ENCODE data around the gene DIO2.

DNA sequence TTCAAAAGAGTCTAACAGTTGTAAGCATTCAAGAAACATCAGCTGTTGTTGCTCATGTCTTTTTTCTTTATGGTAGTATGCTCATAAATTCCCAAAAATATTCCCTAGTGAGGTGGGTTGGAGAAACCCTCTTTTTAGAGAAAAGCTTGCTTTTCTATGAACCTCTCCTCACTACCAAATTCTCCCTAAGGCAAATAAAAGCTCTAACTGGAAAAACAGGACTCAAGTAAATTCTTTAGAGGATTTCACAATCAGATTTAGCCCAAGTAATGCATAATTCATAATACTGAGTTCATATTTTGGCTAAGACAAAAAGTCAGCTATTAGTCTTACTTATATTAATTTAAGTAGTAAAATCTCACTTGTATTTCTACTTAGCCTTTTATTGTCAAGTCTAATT lies 59.1 kb downstream of the DIO2 start:
- TF ChIP-seq, protein P1, sequence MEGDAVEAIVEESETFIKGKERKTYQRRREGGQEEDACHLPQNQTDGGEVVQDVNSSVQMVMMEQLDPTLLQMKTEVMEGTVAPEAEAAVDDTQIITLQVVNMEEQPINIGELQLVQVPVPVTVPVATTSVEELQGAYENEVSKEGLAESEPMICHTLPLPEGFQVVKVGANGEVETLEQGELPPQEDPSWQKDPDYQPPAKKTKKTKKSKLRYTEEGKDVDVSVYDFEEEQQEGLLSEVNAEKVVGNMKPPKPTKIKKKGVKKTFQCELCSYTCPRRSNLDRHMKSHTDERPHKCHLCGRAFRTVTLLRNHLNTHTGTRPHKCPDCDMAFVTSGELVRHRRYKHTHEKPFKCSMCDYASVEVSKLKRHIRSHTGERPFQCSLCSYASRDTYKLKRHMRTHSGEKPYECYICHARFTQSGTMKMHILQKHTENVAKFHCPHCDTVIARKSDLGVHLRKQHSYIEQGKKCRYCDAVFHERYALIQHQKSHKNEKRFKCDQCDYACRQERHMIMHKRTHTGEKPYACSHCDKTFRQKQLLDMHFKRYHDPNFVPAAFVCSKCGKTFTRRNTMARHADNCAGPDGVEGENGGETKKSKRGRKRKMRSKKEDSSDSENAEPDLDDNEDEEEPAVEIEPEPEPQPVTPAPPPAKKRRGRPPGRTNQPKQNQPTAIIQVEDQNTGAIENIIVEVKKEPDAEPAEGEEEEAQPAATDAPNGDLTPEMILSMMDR (optimal IDR thresholded peaks at IDR 0.05 in 1 of 3, IDR thresholded peaks at IDR 0.05 in 1 of 3, conservative IDR thresholded peaks at IDR 0.05 in 1 of 3; ENCODE audit: extremely low read depth in 1 of 3, insufficient read depth in 2 of 3, low read length in 3 of 3): no peak
- TF ChIP-seq EZH2 (IDR thresholded peaks at IDR 0.05; ENCODE audit: low read length): no peak

Measured in keratinocyte (primary cell).